ENCODE data around the gene NCKAP5L.

NCKAP5L gene

GRCh38 chr12:49823350-49823749 is 4.9 kb downstream of the NCKAP5L start:
- DNase-seq (ENCODE audit: low read depth), result no peak

- DNase-seq (ENCODE audit: low read depth), result no peak
Measured at GRCh38 chr12:49821373-49822287, 6.6 kb downstream of the NCKAP5L start.

GRCh38 chr12:49819786-49820185 is 8.4 kb downstream of the NCKAP5L start:
- DNase-seq (ENCODE audit: low read depth), result no peak

GRCh38 chr12:49818241-49818895 is 9.8 kb downstream of the NCKAP5L start:
- DNase-seq (ENCODE audit: low read depth), result no peak

GRCh38 chr12:49813131-49813530 is 15.1 kb downstream of the NCKAP5L start:
- DNase-seq (ENCODE audit: low read depth), result no peak

- DNase-seq (ENCODE audit: low read depth), result no peak
Measured at GRCh38 chr12:49811961-49812401, 16.2 kb downstream of the NCKAP5L start.

GRCh38 chr12:49811136-49811535 is 17.1 kb downstream of the NCKAP5L start:
- DNase-seq (ENCODE audit: low read depth), result no peak

- DNase-seq (ENCODE audit: low read depth), result no peak
Measured at GRCh38 chr12:49809906-49810389, 18.3 kb downstream of the NCKAP5L start.

GRCh38 chr12:49809381-49809905 is 18.8 kb downstream of the NCKAP5L start:
- DNase-seq (ENCODE audit: low read depth), result no peak

- DNase-seq (ENCODE audit: low read depth), result no peak
Measured at GRCh38 chr12:49808686-49809380, 19.4 kb downstream of the NCKAP5L start.

- DNase-seq (ENCODE audit: low read depth), result no peak
Measured at GRCh38 chr12:49807991-49808580, 20.1 kb downstream of the NCKAP5L start.

GRCh38 chr12:49806877-49807276 is 21.3 kb downstream of the NCKAP5L start:
- DNase-seq (ENCODE audit: low read depth), result no peak

GRCh38 chr12:49806321-49806813 is 21.8 kb downstream of the NCKAP5L start:
- DNase-seq (ENCODE audit: low read depth), result no peak

GRCh38 chr12:49805409-49805808 is 22.8 kb downstream of the NCKAP5L start:
- no peak for DNase-seq (ENCODE audit: low read depth)

GRCh38 chr12:49804821-49805220 is 23.4 kb downstream of the NCKAP5L start:
- no peak for DNase-seq (ENCODE audit: low read depth)

GRCh38 chr12:49803693-49804450 is 24.3 kb downstream of the NCKAP5L start:
- DNase-seq (ENCODE audit: low read depth), result no peak

GRCh38 chr12:49801141-49802063 is 26.8 kb downstream of the NCKAP5L start:
- DNase-seq (ENCODE audit: low read depth), result no peak

GRCh38 chr12:49800421-49801140 is 27.6 kb downstream of the NCKAP5L start:
- no peak for DNase-seq (ENCODE audit: low read depth)

- DNase-seq (ENCODE audit: low read depth), result no peak
Measured at GRCh38 chr12:49798934-49799333, 29.3 kb downstream of the NCKAP5L start.

All from HS-5 (cell line).